Kidney epithelial cell (primary cell): ENCODE results near the gene TXN2. TPM values are rescaled to one million over a fixed set of nuclear protein-coding genes. Genes with fewer than 3 reads are reported as not detected.
"Not testable (repeated sequence)": the region's sequence is repeated elsewhere in the genome, so short reads cannot be mapped to it uniquely, and the experiment has no call there.

Experiments used
- DNase-seq: peaks from one replicate; pipeline ENCODE4 v3.0.0-alpha.2; 2010; ENCODE audit warnings: low read depth
- H3K27me3 ChIP-seq: 2 replicates; pipeline ENCODE4 v1.6.0; 2011; ENCODE audit warnings: low read length; ENCODE audit not compliant: control insufficient read depth, insufficient read depth
- H3K36me3 ChIP-seq: 2 replicates; pipeline ENCODE4 v1.5.1; 2011; ENCODE audit warnings: low read length; ENCODE audit not compliant: control insufficient read depth, insufficient read depth
- H3K4me3 ChIP-seq: 2 replicates; pipeline ENCODE4 v1.5.1; 2011; ENCODE audit warnings: low read depth, mild to moderate bottlenecking, control low read depth, low read length
- total RNA-seq: library from RNA; depleted of rRNA; stranded (reverse); fragments of >200 nt; gene quantifications from 2 replicates; pipeline ENCODE4 v1.2.3, GENCODE V29; 2015
- TF ChIP-seq, protein P1 (sequence below): IDR thresholded peaks from 2 replicates; pipeline ENCODE4 v1.5.1; 2011; ENCODE audit warnings: mild to moderate bottlenecking, moderate library complexity, low read length, control low read depth, inconsistent platforms; ENCODE audit not compliant: insufficient read depth, poor library complexity, severe bottlenecking

Gene TXN2
- total RNA-seq, 1 donor from 2014 or later: 56.8 TPM

GRCh38 chr22:36430863-36431262 lies 50.6 kb downstream of the TXN2 start:
- TF ChIP-seq, protein P1, sequence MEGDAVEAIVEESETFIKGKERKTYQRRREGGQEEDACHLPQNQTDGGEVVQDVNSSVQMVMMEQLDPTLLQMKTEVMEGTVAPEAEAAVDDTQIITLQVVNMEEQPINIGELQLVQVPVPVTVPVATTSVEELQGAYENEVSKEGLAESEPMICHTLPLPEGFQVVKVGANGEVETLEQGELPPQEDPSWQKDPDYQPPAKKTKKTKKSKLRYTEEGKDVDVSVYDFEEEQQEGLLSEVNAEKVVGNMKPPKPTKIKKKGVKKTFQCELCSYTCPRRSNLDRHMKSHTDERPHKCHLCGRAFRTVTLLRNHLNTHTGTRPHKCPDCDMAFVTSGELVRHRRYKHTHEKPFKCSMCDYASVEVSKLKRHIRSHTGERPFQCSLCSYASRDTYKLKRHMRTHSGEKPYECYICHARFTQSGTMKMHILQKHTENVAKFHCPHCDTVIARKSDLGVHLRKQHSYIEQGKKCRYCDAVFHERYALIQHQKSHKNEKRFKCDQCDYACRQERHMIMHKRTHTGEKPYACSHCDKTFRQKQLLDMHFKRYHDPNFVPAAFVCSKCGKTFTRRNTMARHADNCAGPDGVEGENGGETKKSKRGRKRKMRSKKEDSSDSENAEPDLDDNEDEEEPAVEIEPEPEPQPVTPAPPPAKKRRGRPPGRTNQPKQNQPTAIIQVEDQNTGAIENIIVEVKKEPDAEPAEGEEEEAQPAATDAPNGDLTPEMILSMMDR: no peak
- Histone ChIP-seq H3K27me3 (no peaks in the 10 kb centered on the region), H3K4me3 (no peak overlapping the region), H3K36me3 (no peaks in the 10 kb centered on the region)
- no peak for DNase-seq

GRCh38 chr22:36427952-36428351 lies 53.5 kb downstream of the TXN2 start:
- not testable (repeated sequence) for H3K27me3 ChIP-seq, DNase-seq, H3K36me3 ChIP-seq, H3K4me3 ChIP-seq

DNA sequence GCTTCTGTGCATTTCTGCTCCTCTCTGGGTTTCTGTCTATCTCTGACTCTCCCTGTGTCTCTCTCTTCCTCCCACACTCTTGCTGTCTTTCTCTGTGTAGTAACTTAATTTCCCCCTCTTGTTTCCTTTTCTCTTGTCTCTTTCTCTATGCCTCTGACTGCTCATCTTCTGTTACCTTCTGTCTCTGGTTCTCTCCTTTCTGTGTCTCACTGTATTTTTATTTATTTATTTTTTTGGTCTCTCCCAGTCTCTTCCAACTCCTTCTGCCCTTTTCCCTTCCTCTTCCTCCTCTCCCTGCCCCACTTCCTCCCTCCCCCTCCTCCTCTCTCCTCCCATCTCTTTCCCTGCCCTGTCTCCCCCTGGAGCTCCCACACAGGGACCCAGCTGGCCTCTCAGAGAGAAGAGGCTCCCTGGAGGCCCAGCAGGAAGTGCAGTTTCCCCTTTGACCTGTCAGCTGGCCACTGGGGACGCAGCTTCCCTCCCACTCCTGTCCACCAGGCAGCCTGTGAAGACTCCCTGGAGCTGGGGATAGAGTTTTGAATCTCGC lies 55.4 kb downstream of the TXN2 start:
- no peaks in the 10 kb centered on the region for H3K27me3 ChIP-seq
- H3K4me3 ChIP-seq: no peak overlapping the region
- TF ChIP-seq, protein P1: no peak
- H3K36me3 ChIP-seq: no peaks in the 10 kb centered on the region
- DNase-seq: no peak

DNA sequence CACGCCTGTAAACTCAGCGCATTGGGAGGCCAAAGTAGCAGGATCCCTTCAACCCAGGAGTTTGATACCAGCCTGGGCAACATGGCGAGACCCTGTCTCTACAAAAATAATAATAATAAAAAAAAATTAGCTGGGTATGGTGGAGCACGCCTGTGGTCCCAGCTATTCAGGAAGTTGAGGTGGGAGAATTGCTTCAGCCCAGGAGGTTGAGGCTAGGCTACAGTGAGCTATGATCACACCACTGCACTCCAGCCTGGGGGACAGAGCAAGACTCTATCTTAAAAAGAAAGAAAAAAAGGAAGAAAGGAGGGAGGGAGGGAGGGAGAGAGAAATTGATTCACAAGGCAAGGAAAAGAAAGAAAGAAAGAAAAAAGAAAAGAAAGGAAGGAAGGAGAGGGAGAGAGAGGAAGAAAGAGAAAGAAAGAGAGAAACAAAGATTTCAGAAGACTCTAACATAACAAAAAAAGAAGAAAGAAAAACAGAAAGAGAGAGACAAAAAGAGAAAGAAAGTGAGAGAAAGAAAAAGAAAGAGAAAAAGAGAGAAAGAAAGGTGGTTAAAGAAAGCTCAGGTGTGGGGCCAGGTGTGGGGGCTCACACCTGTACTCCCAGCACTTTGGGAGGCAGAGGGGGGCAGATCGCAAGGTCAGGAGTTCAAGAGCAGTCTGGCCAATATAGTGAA lies 56.4 kb downstream of the TXN2 start:
- TF ChIP-seq, protein P1: no peak
- H3K27me3 ChIP-seq: no peaks in the 10 kb centered on the region
- H3K36me3 ChIP-seq: no peaks in the 10 kb centered on the region
- no peak overlapping the region for H3K4me3 ChIP-seq
- DNase-seq: no peak

DNA sequence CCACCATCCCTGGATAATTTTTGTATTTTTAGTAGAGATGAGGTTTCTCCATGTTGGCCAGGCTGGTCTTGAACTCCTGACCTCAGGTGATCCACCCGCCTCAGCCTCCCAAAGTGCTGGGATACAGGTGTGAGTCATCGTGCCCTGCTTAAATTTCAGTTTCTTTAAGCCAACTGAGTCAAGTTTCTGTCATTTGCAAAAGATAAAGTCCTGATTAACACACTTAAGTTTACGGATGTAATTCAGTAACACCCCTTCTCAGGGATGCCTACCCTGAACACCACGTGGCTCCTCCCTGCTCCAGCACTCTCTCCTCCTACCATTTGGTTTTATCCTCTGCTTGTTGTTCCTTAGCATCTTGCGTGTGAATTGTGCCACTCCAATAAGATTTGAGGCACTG lies 57.0 kb downstream of the TXN2 start:
- not testable (repeated sequence) for H3K4me3 ChIP-seq, H3K36me3 ChIP-seq, DNase-seq, H3K27me3 ChIP-seq

DNA sequence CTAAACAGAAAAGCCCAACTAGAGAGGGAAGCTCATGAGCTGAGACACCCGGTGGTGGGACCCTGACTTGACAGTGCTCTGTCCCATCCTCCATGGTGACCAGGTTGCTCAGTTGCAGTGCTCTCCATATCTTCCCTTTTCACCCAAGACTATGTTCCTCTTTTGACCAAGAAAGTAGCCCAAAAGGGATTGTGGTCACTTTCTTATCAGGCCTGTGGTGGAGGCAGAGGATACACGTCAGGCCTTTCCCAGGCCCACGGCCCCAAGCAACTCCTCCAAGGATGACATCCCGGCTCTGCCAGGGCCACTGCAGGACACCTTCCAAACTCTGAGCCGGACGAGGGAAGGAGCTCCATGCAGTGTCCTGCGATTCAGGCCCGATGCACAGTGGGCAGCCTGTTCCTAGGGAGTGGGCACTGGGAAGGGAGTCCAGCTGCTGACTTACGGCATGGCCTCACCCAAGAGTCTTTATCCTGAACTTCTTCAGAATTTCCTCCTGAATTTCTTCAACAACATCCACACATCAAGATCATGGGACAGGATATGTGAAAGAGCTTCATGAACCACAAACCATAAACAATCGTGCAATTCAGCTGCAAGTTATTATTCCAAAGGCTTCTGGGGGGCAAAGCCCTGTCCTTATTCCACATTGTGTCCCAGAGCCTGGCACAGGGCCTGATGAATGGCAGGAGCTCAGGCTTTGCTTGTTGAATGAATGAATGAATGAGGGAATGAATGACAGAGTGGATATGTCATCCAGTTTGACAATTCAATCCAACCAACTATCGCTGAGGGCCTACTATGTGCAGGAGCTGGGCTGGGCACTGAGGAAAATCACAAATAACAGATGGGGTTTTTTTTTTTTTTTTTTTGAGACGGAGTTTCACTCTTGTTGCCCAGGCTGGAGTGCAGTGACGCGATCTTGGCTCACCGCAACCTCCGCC lies 57.7 kb downstream of the TXN2 start:
- TF ChIP-seq, protein P1: no peak
- DNase-seq: no peak
- no peak overlapping the region for H3K4me3 ChIP-seq
- no peaks in the 10 kb centered on the region for H3K27me3 ChIP-seq
- no peaks in the 10 kb centered on the region for H3K36me3 ChIP-seq
